Measurements from ENCODE around the gene PSMD12.

DNA sequence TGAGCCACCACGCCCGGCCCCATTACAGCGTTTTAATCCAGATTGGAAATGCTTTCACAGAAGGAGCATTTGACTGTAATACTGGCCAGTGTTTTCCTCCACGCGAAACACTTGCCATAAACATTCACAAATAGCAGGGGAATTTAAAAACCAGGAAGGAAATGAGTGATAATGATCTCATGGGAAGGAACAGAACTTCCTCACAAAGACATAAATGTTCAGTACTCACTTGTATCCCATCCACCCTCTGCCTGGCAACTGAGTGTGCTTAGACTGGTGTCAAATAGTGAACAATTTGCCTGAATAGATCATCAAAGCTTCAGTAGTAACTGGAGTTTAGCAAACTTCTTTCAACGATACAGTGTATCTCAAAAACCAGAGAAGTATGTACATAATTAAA, 54.1 kb downstream of the PSMD12 start:
- TF ChIP-seq, protein P1, sequence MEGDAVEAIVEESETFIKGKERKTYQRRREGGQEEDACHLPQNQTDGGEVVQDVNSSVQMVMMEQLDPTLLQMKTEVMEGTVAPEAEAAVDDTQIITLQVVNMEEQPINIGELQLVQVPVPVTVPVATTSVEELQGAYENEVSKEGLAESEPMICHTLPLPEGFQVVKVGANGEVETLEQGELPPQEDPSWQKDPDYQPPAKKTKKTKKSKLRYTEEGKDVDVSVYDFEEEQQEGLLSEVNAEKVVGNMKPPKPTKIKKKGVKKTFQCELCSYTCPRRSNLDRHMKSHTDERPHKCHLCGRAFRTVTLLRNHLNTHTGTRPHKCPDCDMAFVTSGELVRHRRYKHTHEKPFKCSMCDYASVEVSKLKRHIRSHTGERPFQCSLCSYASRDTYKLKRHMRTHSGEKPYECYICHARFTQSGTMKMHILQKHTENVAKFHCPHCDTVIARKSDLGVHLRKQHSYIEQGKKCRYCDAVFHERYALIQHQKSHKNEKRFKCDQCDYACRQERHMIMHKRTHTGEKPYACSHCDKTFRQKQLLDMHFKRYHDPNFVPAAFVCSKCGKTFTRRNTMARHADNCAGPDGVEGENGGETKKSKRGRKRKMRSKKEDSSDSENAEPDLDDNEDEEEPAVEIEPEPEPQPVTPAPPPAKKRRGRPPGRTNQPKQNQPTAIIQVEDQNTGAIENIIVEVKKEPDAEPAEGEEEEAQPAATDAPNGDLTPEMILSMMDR (IDR thresholded peaks at IDR 0.05) = no peak
- TF ChIP-seq ZFX (IDR thresholded peaks at IDR 0.05; ENCODE audit: borderline replicate concordance) = no peak

Measured in 22Rv1 (cell line).